Measurements from ENCODE around the gene GBF1. TPM values are rescaled to one million over a fixed set of nuclear protein-coding genes. Genes with fewer than 3 reads are reported as not detected.
"Not testable (repeated sequence)": the region's sequence is repeated elsewhere in the genome, so short reads cannot be mapped to it uniquely, and the experiment has no call there.

Gene GBF1
- total RNA-seq, 1 donor from 2014 or later: 17.5 TPM

- DNase-seq: no peak
Measured at GRCh38 chr10:102274062-102274461, 28.7 kb downstream of the GBF1 start.

GRCh38 chr10:102275343-102275742 is 30.0 kb downstream of the GBF1 start:
- DNase-seq: no peak

GRCh38 chr10:102279104-102279503 is 33.8 kb downstream of the GBF1 start:
- no peak for DNase-seq

- DNase-seq: peak; percentile 77
Measured at GRCh38 chr10:102280397-102281101, 35.2 kb downstream of the GBF1 start.

- peak; percentile 65 for DNase-seq
Measured at GRCh38 chr10:102281102-102281487, 35.8 kb downstream of the GBF1 start.

DNA sequence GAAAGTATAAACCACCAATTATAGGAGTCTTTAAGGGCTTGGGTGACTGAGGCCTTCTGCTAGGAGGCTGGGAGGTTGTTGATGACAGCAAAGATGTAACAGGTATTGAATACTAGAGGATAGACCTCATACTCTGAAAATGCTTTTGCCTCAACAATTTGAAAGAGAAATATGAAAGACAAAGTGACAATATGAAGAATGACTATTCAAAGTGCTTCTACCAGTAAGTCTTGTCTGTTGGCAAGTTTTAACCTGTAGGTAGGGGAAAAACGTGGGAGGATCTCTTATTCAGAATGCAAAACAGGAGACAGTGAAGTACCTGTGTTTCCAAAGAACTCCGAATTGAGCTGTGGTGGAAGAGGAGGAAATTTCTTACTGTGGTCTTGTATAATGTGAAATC is 38.2 kb downstream of the GBF1 start:
- no peak for DNase-seq

DNA sequence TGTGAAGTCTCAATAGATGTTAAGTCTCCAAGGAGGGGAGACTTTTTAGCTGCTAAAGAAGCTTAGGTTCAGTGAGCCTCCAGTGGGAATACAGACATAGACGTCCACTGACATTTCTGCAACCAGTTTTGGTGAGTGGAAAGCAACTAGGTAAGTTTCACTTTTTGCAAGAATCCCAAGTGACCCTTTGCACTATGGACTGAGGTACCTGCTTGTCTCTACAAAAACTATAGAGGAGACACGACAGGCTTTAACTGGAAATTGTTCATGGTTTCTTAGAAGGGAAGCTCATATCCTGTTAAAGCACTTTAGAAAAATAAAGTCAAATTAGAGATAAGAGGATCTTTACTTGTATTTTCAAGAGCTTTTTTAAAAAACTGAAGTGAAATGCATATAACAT is 38.6 kb downstream of the GBF1 start:
- DNase-seq: no peak

GRCh38 chr10:102284531-102284930 is 39.2 kb downstream of the GBF1 start:
- DNase-seq: no peak

GRCh38 chr10:102285133-102285532 is 39.8 kb downstream of the GBF1 start:
- no peak for DNase-seq

DNA sequence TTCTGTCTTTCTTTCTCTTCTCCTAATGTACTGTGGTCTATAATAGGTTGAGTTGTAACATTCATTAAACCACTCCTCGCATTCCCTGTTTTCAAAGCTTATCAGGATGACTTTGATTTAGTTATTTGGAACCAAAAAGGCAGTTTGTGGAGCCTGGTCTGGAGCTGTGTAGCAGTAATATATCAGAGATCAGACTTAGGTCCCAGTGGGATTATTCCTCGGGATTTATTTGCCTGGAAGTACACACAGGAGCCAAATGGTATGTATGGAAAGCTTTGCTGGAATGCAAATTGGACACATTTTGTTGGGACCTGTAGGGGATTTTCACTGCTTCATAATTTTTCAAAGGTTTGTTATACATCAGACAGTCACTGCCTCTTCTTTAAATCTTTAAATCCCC is 40.9 kb downstream of the GBF1 start:
- DNase-seq: no peak

GRCh38 chr10:102287538-102287937 is 42.2 kb downstream of the GBF1 start:
- DNase-seq: no peak

DNA sequence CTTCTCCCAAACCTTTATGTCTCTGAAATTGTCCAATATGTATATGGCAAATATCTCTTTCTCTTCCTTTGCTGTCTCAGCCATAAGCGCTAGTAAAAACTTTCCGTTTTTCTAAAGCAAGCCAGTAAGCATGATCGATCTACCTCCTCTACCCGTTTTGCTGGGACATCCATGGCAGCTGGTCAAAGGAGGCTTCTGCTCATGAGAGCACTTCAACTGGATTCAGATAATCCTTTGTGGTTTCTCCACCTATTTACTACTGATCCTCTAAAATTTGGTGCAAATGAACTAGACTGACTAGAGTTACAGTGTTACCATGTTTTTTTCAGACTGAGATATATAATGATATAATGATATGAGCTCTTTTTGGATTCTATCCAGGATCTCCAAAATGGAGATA is 42.7 kb downstream of the GBF1 start:
- no peak for DNase-seq

DNA sequence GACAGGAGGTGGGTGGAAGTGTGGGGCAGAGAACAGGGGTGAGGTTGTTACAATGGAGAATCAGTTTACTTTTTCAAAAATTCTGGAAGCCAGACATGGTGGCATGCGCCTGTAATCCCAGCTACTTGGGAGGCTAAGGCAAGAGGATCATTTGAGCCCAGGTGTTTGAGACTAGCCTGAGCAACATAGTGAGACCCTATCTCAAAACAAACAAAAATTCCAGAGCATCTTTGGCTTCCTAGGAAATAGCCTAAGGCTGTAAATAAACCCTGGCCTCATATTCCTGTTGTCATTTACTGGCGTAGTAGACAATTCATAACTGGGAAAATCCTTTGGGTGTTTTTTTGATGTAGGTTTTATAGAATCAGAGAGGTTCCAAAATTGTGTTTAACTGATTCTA is 44.0 kb downstream of the GBF1 start:
- no peak for DNase-seq

DNA sequence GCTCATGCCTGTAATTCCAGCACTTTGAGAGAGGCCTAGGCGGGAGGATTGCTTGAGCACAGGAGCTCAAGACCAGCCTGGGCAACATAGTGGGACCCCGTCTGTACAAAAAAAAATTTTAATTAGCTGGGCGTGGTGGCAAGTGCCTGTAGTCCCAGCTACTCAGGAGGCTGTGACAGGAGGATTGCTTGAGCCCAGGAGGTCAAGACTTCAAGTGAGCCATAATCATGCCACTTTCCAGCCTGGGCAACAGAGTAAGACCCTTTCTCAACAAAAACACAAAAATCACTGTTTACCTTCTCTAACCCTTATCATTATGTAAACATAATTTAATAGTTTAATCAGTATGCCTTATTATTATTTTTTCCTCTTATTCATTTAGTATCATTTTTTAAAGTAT is 44.5 kb downstream of the GBF1 start:
- no peak for DNase-seq

GRCh38 chr10:102291221-102291905 is 46.0 kb downstream of the GBF1 start:
- peak; percentile 59 for DNase-seq

DNA sequence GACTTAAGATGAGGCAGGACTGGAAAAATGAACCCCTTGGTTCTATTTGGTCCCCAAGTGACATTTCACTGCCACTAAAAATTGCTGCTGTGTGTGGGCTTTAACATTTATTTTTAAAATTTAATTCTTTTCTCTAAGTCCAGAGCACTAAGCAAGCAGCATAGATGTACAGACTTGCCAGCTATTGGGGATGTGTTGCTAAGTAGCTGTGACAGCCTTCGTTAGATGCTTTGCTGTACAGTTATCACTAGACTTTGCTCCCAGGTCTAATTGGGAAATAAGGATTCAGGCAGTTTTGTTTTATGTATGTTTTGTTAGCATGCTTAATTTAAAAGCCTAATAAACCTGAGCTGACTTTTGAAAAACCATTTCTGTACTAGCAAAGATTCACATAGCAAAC is 51.8 kb downstream of the GBF1 start:
- DNase-seq: no peak

DNA sequence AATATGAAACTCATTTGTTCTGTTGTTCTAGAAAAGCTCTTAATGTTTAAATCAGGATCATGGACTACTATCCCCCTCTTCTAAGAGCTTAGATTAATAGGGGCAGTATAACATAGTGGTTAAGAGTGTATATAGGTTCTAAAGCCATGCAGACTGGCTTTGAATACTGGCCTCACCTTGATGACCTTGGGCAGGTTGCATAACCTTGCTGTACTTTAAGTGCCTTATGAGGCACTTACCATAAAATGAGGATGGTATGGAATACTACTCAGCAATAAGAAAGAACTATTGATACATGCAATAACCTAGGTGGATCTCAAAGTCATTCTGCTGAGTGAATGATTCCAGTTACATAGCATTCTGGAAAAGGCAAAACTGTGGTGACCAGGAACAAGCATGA is 53.6 kb downstream of the GBF1 start:
- DNase-seq: no peak

DNA sequence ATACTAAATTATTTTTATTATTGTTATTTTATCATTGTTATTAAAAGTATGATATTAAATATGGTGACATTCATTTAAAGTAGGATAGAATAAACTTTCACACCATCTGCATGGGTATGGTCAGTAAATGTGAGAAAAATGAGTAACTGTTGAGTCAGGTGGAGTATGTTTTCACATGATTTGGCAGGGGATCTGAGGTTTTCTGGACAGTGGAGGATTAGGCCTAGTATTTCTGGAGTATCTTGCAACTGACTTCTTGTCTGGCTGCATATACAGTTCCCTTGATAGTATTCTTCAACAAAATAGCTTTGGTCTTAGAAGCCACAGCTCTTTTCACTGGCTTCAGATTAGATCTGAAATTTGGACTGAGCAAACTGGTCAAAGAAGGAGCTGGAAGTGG is 54.5 kb downstream of the GBF1 start:
- DNase-seq: peak; percentile 50

DNA sequence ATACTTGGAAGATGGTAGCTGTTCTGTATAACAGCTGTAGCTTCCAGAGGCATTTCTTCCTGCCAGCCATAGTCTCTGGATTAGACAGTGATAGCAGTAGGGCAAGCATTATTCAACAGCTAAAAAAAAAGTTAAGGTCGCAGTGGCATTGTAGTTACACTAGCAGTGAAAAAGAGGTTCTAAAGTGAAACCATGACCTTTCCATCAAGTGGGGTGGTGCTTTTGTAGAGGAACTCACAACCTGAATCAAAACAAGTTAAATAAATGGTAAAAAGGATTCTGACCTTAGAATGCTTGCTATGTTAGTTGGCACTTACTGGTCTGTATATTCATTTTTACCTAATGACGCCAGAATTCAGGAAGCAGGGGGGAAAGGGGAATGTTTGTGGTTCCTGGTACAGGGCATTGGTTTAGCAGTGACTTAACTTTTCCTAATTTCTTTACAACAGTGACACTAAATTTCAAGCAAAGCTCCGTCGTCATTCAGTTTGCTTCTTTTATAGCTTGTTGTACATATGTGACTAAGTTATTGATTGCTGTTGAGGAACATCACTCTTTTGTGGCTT is 55.0 kb downstream of the GBF1 start:
- DNase-seq: peak; percentile 78

DNA sequence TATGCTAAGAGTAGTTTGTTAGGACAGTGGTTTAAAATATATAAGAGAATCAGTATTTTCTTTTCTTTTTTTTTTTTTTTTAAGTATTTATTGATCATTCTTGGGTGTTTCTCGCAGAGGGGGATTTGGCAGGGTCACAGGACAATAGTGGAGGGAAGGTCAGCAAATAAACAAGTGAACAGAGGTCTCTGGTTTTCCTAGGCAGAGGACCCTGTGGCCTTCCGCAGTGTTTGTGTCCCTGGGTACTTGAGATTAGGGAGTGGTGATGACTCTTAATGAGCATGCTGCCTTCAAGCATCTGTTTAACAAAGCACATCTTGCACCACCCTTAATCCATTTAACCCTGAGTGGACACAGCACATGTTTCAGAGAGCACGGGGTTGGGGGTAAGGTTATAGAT is 55.6 kb downstream of the GBF1 start:
- DNase-seq: not testable (repeated sequence)

- DNase-seq: not testable (repeated sequence)
Measured at GRCh38 chr10:102301332-102301731, 56.0 kb downstream of the GBF1 start.

DNA sequence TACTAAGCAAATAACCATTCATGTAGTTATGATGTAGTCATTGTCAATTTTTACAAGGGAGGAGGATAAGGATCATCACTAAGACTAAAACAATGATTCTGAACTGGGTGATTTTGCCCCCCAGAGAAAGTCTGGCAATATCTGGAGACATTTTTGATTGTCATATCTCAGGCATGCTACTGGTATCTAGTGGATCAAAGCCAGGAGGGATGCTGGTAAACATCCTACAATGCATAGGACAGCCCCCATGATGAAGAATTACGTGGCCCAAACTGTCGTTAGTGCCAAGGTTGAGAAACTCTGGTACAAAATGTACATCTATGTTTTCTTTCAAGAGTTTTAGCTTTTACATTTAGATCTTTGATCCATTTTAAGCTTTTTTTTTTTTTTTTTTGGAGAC is 57.3 kb downstream of the GBF1 start:
- peak; percentile 50 for DNase-seq

- DNase-seq: peak; percentile 59
Measured at GRCh38 chr10:102306006-102306405, 60.7 kb downstream of the GBF1 start.

DNA sequence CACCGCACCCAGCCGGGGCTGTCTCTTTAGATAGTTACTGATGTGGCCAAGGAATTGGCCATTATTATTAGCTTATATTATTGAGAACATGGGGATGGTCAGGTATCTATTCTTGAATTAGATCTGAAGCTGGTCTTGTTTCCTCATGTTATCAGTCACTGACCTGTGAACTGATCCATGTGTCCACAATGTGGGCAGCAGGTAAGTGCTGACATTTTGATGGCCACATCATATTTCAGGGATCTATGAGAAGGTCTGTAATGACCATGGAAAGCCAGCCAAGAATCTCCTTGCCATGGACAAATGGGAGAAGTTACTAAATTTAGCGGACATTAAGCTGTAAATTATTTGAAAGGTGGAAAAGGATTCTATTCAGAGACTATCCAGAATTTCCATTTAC is 61.4 kb downstream of the GBF1 start:
- no peak for DNase-seq

Data from dermis blood vessel endothelial cell (primary cell).